HEK293 (cell line): ENCODE results near the gene TRPV2.

ENCODE experiments used
- BCL11A ChIP-seq: fragments of 450-650 bp; formaldehyde crosslinking; IDR thresholded peaks from 2 replicates; pipeline ENCODE4 v1.5.1; 2016; ENCODE audit warnings: low read depth, missing biosample characterization, missing genetic modification characterization
- GLI2 ChIP-seq: fragments of 450-650 bp; formaldehyde crosslinking; IDR thresholded peaks from 2 replicates; pipeline ENCODE4; 2017; ENCODE audit warnings: missing biosample characterization, missing genetic modification characterization, low read depth, borderline replicate concordance
- GLIS1 ChIP-seq: fragments of 450-650 bp; formaldehyde crosslinking; IDR thresholded peaks from 2 replicates; pipeline ENCODE4 v1.5.1; 2016; ENCODE audit warnings: missing biosample characterization, missing genetic modification characterization
- HOXA7 ChIP-seq: sonication (generic); formaldehyde crosslinking; IDR thresholded peaks from 2 replicates; pipeline ENCODE4 v1.8.1; 2022; ENCODE audit warnings: missing genetic modification reagents, borderline replicate concordance
- IKZF3 ChIP-seq: fragments of 450-650 bp; IDR thresholded peaks from 2 replicates; pipeline ENCODE4 v1.5.0; 2018; ENCODE audit warnings: missing biosample characterization, mild to moderate bottlenecking, missing genetic modification characterization, moderate library complexity
- KLF16 ChIP-seq: fragments of 450-650 bp; formaldehyde crosslinking; IDR thresholded peaks from 2 replicates; pipeline ENCODE4 v1.5.1; 2017; ENCODE audit warnings: missing biosample characterization, missing genetic modification characterization
- KLF8 ChIP-seq: fragments of 450-650 bp; formaldehyde crosslinking; IDR thresholded peaks from 2 replicates; pipeline ENCODE4 v1.5.1; 2016; ENCODE audit warnings: missing biosample characterization, missing genetic modification characterization
- MEIS1 ChIP-seq: sonication (generic); formaldehyde crosslinking; IDR thresholded peaks from 2 replicates; pipeline ENCODE4 v1.8.1; 2022; ENCODE audit warnings: missing genetic modification reagents, mild to moderate bottlenecking, borderline replicate concordance
- PRDM1 ChIP-seq: fragments of 450-650 bp; formaldehyde crosslinking; IDR thresholded peaks from 2 replicates; pipeline ENCODE4; 2016; ENCODE audit warnings: missing biosample characterization, missing genetic modification characterization
- REPIN1 ChIP-seq: fragments of 450-650 bp; formaldehyde crosslinking; IDR thresholded peaks from 2 replicates; pipeline ENCODE4 v1.5.1; 2017; ENCODE audit warnings: missing biosample characterization, missing genetic modification characterization, low read depth
- ZBTB48 ChIP-seq: fragments of 450-650 bp; formaldehyde crosslinking; IDR thresholded peaks from 2 replicates; pipeline ENCODE4 v1.5.1; 2016; ENCODE audit warnings: missing biosample characterization, missing genetic modification characterization
- ZNF155 ChIP-seq: fragments of 450-650 bp; formaldehyde crosslinking; IDR thresholded peaks from 2 replicates; pipeline ENCODE4 v1.5.1; 2016; ENCODE audit warnings: missing biosample characterization, missing genetic modification characterization
- ZNF157 ChIP-seq: fragments of 450-650 bp; formaldehyde crosslinking; IDR thresholded peaks from 2 replicates; pipeline ENCODE4 v1.5.1; 2016; ENCODE audit warnings: missing biosample characterization, missing genetic modification characterization
- ZNF266 ChIP-seq: fragments of 450-650 bp; formaldehyde crosslinking; IDR thresholded peaks from 2 replicates; pipeline ENCODE4 v1.5.1; 2016; ENCODE audit warnings: missing biosample characterization, missing genetic modification characterization, low read depth
- ZNF341 ChIP-seq: fragments of 450-650 bp; formaldehyde crosslinking; IDR thresholded peaks from 2 replicates; pipeline ENCODE4; 2016; ENCODE audit warnings: low read depth, missing biosample characterization, missing genetic modification characterization
- ZNF354C ChIP-seq: fragments of 450-650 bp; formaldehyde crosslinking; IDR thresholded peaks from 2 replicates; pipeline ENCODE4 v1.5.1; 2016; ENCODE audit warnings: missing biosample characterization, missing genetic modification characterization, low read depth, borderline replicate concordance
- ZNF394 ChIP-seq: fragments of 450-650 bp; formaldehyde crosslinking; IDR thresholded peaks from 2 replicates; pipeline ENCODE4 v1.5.1; 2016; ENCODE audit warnings: missing biosample characterization, missing genetic modification characterization, mild to moderate bottlenecking, moderate library complexity, borderline replicate concordance
- ZNF398 ChIP-seq: fragments of 450-650 bp; formaldehyde crosslinking; IDR thresholded peaks from 2 replicates; pipeline ENCODE4 v1.5.1; 2017; ENCODE audit warnings: missing biosample characterization, missing genetic modification characterization
- ZNF416 ChIP-seq: fragments of 450-650 bp; formaldehyde crosslinking; IDR thresholded peaks from 2 replicates; pipeline ENCODE4 v1.5.1; 2016; ENCODE audit warnings: missing biosample characterization, missing genetic modification characterization
- ZNF473 ChIP-seq: fragments of 450-650 bp; formaldehyde crosslinking; IDR thresholded peaks from 2 replicates; pipeline ENCODE4 v1.5.1; 2017; ENCODE audit warnings: missing biosample characterization, missing genetic modification characterization
- ZNF555 ChIP-seq: fragments of 450-650 bp; formaldehyde crosslinking; conservative IDR thresholded peaks from 2 replicates; pipeline ENCODE4 v1.5.1; 2017; ENCODE audit warnings: missing biosample characterization, mild to moderate bottlenecking, missing genetic modification characterization, inconsistent platforms
- ZNF596 ChIP-seq: fragments of 450-650 bp; IDR thresholded peaks from 2 replicates; pipeline ENCODE4 v1.5.0; 2018; ENCODE audit warnings: missing biosample characterization, mild to moderate bottlenecking, missing genetic modification characterization, moderate library complexity
- ZNF600 ChIP-seq: fragments of 450-650 bp; formaldehyde crosslinking; IDR thresholded peaks from 2 replicates; pipeline ENCODE4 v1.5.1; 2016; ENCODE audit warnings: missing biosample characterization, missing genetic modification characterization
- ZNF658 ChIP-seq: fragments of 450-650 bp; formaldehyde crosslinking; IDR thresholded peaks from 2 replicates; pipeline ENCODE4; 2016; ENCODE audit warnings: missing biosample characterization, missing genetic modification characterization
- ZNF792 ChIP-seq: fragments of 450-650 bp; formaldehyde crosslinking; IDR thresholded peaks from 2 replicates; pipeline ENCODE4 v1.5.1; 2016; ENCODE audit warnings: missing biosample characterization, missing genetic modification characterization
- ZNF830 ChIP-seq: fragments of 450-650 bp; IDR thresholded peaks from 2 replicates; pipeline ENCODE4 v1.5.0; 2018; ENCODE audit warnings: missing biosample characterization, missing genetic modification characterization, low read depth, mild to moderate bottlenecking, moderate library complexity
- ZSCAN16 ChIP-seq: fragments of 450-650 bp; formaldehyde crosslinking; IDR thresholded peaks from 2 replicates; pipeline ENCODE4 v1.5.1; 2016; ENCODE audit warnings: missing biosample characterization, missing genetic modification characterization
- ZSCAN23 ChIP-seq: fragments of 450-650 bp; formaldehyde crosslinking; IDR thresholded peaks from 2 replicates; pipeline ENCODE4 v1.5.1; 2016; ENCODE audit warnings: missing biosample characterization, missing genetic modification characterization
- TF ChIP-seq, protein P1 (sequence below): fragments of 450-650 bp; formaldehyde crosslinking; IDR thresholded peaks from 2 replicates; pipeline ENCODE4 v1.5.1; 2016; ENCODE audit warnings: missing biosample characterization, missing genetic modification characterization
- TF ChIP-seq, protein P2 (sequence below): fragments of 450-650 bp; formaldehyde crosslinking; IDR thresholded peaks from 2 replicates; pipeline ENCODE4 v1.5.0; 2017; ENCODE audit warnings: missing biosample characterization, missing genetic modification characterization, borderline replicate concordance

The TRPV2 gene

DNA sequence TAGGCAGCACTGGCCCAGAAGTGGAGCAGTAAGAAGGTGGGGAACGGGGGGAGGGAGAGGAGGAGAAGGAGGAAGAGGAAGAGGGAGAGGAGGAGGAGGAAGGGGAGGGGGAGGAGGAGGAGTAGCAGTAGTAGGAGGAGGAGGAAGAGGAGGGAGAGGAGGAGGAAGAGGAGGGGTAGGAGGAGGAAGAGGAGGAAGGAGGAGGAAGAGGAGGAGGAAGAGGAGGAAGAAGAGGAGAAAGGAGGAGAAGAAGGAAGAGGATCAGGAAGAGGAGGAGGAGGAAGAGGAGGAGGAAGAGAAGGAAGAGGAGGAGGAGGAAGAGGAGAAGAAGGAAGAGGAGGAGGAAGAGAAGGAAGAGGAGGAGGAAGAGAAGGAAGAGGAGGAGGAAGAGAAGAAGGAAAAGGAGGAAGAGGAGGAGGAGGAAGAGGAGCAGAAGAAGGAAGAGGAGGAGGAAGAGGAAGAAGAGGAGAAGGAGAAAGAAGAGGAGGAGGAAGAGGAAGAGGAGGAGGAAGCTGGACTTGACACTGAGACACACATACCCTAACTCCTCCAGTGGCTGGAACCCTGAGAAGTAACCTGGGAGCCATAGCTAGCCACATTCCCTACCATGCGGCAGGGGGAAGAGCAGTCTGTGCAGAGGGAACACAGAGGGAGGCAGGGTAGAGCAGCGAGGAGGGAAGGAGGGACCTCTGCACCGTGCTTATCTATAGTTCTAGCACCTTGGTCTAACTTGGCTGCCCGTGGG, 40.8 kb downstream of the TRPV2 start (continued):
- TF ChIP-seq, protein P1, sequence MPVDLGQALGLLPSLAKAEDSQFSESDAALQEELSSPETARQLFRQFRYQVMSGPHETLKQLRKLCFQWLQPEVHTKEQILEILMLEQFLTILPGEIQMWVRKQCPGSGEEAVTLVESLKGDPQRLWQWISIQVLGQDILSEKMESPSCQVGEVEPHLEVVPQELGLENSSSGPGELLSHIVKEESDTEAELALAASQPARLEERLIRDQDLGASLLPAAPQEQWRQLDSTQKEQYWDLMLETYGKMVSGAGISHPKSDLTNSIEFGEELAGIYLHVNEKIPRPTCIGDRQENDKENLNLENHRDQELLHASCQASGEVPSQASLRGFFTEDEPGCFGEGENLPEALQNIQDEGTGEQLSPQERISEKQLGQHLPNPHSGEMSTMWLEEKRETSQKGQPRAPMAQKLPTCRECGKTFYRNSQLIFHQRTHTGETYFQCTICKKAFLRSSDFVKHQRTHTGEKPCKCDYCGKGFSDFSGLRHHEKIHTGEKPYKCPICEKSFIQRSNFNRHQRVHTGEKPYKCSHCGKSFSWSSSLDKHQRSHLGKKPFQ (tag by site-specific recombination), result no peak
- TF ChIP-seq ZNF830 (tag by site-specific recombination) (no peak), ZNF157 (0 out of 2 replicates have a peak, but pooled peaks have one; percentile 21), ZNF473 (no peak), REPIN1 (tag by site-specific recombination) (no peak), KLF8 (tag by site-specific recombination) (no peak), ZNF354C (tag by site-specific recombination) (no peak), ZNF596 (tag by site-specific recombination) (no peak), ZNF398 (peak; percentile 79), ZNF658 (tag by site-specific recombination) (no peak), ZNF555 (tag by site-specific recombination) (no peak), ZNF416 (tag by site-specific recombination) (no peak), ZSCAN16 (tag by site-specific recombination) (no peak), ZNF155 (tag by site-specific recombination) (no peak), ZNF341 (tag by site-specific recombination) (no peak), ZNF394 (no peak), HOXA7 (CRISPR knock-in tag) (no peak), PRDM1 (tag by site-specific recombination) (no peak), KLF16 (tag by site-specific recombination) (no peak), ZBTB48 (tag by site-specific recombination) (no peak), IKZF3 (tag by site-specific recombination) (no peak), ZSCAN23 (tag by site-specific recombination) (no peak), ZNF792 (no peak), GLIS1 (no peak), ZNF600 (tag by site-specific recombination) (peak; percentile 91; the same call in 1 of the 2 replicates), ZNF266 (tag by site-specific recombination) (no peak), BCL11A (tag by site-specific recombination) (no peak), GLI2 (tag by site-specific recombination) (no peak), MEIS1 (no peak)
- TF ChIP-seq, protein P2, sequence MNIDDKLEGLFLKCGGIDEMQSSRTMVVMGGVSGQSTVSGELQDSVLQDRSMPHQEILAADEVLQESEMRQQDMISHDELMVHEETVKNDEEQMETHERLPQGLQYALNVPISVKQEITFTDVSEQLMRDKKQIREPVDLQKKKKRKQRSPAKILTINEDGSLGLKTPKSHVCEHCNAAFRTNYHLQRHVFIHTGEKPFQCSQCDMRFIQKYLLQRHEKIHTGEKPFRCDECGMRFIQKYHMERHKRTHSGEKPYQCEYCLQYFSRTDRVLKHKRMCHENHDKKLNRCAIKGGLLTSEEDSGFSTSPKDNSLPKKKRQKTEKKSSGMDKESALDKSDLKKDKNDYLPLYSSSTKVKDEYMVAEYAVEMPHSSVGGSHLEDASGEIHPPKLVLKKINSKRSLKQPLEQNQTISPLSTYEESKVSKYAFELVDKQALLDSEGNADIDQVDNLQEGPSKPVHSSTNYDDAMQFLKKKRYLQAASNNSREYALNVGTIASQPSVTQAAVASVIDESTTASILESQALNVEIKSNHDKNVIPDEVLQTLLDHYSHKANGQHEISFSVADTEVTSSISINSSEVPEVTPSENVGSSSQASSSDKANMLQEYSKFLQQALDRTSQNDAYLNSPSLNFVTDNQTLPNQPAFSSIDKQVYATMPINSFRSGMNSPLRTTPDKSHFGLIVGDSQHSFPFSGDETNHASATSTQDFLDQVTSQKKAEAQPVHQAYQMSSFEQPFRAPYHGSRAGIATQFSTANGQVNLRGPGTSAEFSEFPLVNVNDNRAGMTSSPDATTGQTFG (tag by site-specific recombination), result peak; percentile 57; the same call in 1 of the 2 replicates
